ENCODE measurements around the gene NCKAP1. TPM values are rescaled to one million over a fixed set of nuclear protein-coding genes. Genes with fewer than 3 reads are reported as not detected.

Gene NCKAP1, protein sequence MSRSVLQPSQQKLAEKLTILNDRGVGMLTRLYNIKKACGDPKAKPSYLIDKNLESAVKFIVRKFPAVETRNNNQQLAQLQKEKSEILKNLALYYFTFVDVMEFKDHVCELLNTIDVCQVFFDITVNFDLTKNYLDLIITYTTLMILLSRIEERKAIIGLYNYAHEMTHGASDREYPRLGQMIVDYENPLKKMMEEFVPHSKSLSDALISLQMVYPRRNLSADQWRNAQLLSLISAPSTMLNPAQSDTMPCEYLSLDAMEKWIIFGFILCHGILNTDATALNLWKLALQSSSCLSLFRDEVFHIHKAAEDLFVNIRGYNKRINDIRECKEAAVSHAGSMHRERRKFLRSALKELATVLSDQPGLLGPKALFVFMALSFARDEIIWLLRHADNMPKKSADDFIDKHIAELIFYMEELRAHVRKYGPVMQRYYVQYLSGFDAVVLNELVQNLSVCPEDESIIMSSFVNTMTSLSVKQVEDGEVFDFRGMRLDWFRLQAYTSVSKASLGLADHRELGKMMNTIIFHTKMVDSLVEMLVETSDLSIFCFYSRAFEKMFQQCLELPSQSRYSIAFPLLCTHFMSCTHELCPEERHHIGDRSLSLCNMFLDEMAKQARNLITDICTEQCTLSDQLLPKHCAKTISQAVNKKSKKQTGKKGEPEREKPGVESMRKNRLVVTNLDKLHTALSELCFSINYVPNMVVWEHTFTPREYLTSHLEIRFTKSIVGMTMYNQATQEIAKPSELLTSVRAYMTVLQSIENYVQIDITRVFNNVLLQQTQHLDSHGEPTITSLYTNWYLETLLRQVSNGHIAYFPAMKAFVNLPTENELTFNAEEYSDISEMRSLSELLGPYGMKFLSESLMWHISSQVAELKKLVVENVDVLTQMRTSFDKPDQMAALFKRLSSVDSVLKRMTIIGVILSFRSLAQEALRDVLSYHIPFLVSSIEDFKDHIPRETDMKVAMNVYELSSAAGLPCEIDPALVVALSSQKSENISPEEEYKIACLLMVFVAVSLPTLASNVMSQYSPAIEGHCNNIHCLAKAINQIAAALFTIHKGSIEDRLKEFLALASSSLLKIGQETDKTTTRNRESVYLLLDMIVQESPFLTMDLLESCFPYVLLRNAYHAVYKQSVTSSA
- total RNA-seq = 100 to 1,000 TPM; 185 to 345 (median 292) TPM

DNA sequence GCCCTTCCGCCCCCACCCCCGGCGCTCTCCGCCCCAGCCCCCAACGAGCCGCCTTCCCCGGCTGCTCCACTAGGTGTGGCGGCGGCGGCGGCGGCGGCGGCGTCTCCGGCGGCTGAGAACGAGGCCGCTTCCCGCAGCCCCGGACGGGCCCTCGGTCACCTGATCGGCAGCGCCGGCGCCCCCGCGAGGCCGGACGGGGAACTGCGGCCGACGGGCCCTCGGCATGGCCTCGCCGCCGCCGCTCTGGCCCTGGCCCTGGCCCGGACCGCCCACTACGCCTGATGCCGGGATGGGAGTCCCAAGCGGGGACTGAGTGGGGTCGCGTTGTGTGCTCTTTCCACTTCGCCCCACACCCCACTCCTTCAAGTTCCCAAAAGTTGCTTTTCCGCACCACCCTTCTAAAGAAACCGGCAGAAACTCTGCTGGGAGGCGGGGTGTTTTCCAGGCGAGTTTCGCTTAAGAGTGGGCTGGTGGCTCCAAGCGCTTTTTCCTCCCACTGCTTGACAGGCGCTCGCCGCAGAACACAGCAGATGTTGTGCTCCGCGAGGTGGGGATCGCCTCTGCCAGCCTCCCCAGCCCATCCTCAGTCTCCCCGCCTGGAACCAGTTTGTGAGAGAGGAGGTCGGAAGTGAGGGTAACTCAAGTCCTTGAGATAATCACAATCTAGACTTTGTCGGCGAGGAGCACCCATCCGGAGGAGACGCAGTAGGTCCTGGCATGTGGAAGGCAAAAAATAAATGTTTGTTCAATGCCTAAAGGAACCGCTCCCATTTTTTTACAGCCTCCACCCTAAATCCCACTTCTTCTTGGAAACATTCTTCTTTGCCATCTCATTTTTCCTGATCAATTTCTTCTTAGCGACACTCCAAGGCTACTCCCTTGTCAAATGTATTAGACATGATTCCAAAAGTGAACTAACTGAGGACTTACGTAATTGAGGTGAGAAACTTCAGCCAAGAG lies at the start of gene NCKAP1:
TSS of gene NCKAP1 (minus strand) at position 117 of the 960 bp plus-strand sequence. CDS start 358 bp downstream, outside the sequence.
- peak; percentile 93 for ATAC-seq
- 4 to 7% methylated on average over 7 to 8 of the region's 68 CpGs for WGBS, 2 donors (ENCODE audit: low coverage in 1 of 2)
- H3K9me3 ChIP-seq = no peaks in the 10 kb centered on the region
- peaks cover 11 to 44% (median 12%) of the 10 kb centered on the region in 3 donors for H3K4me1 ChIP-seq
- H3K36me3 ChIP-seq = no peaks in the 10 kb centered on the region
- TF ChIP-seq, protein P1, sequence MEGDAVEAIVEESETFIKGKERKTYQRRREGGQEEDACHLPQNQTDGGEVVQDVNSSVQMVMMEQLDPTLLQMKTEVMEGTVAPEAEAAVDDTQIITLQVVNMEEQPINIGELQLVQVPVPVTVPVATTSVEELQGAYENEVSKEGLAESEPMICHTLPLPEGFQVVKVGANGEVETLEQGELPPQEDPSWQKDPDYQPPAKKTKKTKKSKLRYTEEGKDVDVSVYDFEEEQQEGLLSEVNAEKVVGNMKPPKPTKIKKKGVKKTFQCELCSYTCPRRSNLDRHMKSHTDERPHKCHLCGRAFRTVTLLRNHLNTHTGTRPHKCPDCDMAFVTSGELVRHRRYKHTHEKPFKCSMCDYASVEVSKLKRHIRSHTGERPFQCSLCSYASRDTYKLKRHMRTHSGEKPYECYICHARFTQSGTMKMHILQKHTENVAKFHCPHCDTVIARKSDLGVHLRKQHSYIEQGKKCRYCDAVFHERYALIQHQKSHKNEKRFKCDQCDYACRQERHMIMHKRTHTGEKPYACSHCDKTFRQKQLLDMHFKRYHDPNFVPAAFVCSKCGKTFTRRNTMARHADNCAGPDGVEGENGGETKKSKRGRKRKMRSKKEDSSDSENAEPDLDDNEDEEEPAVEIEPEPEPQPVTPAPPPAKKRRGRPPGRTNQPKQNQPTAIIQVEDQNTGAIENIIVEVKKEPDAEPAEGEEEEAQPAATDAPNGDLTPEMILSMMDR (IDR thresholded peaks at IDR 0.05) = peak; percentile 96 to 99 (median 98)
- peak; percentile 23 to 51 for TF ChIP-seq POLR2A (IDR thresholded peaks at IDR 0.05)
- peak; percentile 37 for TF ChIP-seq POLR2AphosphoS5 (IDR thresholded peaks at IDR 0.05)
- no peak for TF ChIP-seq EP300 (IDR thresholded peaks at IDR 0.05)
- peak within 1 kb of the TSS; percentile 74 to 91 for H3K4me3 ChIP-seq
- no peaks in the 10 kb centered on the region for H3K27me3 ChIP-seq
- H3K27ac ChIP-seq = peak within 1 kb of the TSS; percentile 82 to 98 (median 97)

GRCh38 chr2:183081911-183082310 lies 43.7 kb upstream of the NCKAP1 start:
- Histone ChIP-seq H3K36me3 (no peaks in the 10 kb centered on the region), H3K4me1 (peaks cover 0 to 29% (median 4%) of the 10 kb centered on the region in 3 donors), H3K4me3 (no peak overlapping the region), H3K27ac (no peak overlapping the region), H3K9me3 (no peaks in the 10 kb centered on the region), H3K27me3 (no peaks in the 10 kb centered on the region)
- TF ChIP-seq POLR2A (IDR thresholded peaks at IDR 0.05) (no peak), EP300 (IDR thresholded peaks at IDR 0.05) (no peak), POLR2AphosphoS5 (IDR thresholded peaks at IDR 0.05) (no peak)
- TF ChIP-seq, protein P1 (IDR thresholded peaks at IDR 0.05) = no peak
- 13 to 18% methylated on average over 1 of the region's 1 CpG for WGBS, 2 donors (ENCODE audit: low coverage in 1 of 2)
- ATAC-seq = no peak

GRCh38 chr2:183079139-183079775 lies 41.0 kb upstream of the NCKAP1 start:
- no peaks in the 10 kb centered on the region for H3K9me3 ChIP-seq
- WGBS, 2 donors (ENCODE audit: low coverage in 1 of 2) = 7 to 13% methylated on average over 11 to 13 of the region's 13 CpGs
- no peaks in the 10 kb centered on the region for H3K27me3 ChIP-seq
- peak overlapping the region; percentile 82 to 97 (median 90) for H3K27ac ChIP-seq
- ATAC-seq = peak; percentile 58
- H3K36me3 ChIP-seq = no peaks in the 10 kb centered on the region
- TF ChIP-seq POLR2AphosphoS5 (IDR thresholded peaks at IDR 0.05) (no peak), POLR2A (IDR thresholded peaks at IDR 0.05) (no peak)
- TF ChIP-seq, protein P1 (IDR thresholded peaks at IDR 0.05) = peak in 3 of 4 experiments; percentile 23 to 25 (median 24)
- peak overlapping the region; percentile 74 to 100 for H3K4me3 ChIP-seq
- H3K4me1 ChIP-seq = peaks cover 0 to 29% (median 4%) of the 10 kb centered on the region in 3 donors

All from gastroesophageal sphincter (tissue), 4 donors.